Panc1 (cell line): ENCODE results near the gene EP400. TPM values are rescaled to one million over a fixed set of nuclear protein-coding genes. Genes with fewer than 3 reads are reported as not detected.

ENCODE experiments used
- ATAC-seq: fragments of 200-7000 bp; cut with Tn5 transposase; 2 replicates; pipeline ENCODE4 v1.9.1; 2020; ENCODE audit warnings: mild to moderate bottlenecking, moderate library complexity
- BruUV-seq: library from RNA; stranded (reverse); fragments of 400-500 nt; replicated peaks from 2 replicates; lab custom pipeline; 2021; lab: Mats Ljungman, UMichigan
- CTCF ChIA-PET: fragments of 300-600 bp; sonication (Branson Sonifier 250); formaldehyde crosslinking; loops from one replicate; lab custom pipeline; 2022; ENCODE audit warnings: antibody characterized with exemption; lab: Charles Lee
- POLR2A ChIA-PET: fragments of 300-600 bp; sonication (Branson Sonifier 250); formaldehyde crosslinking; loops from one replicate; lab custom pipeline; 2022; ENCODE audit warnings: antibody characterized with exemption; lab: Charles Lee
- DNase-seq: peaks from one replicate; pipeline ENCODE4 v3.0.0-alpha.2; 2010; ENCODE audit warnings: low read depth, low spot score
- H3K27ac ChIP-seq: 2 replicates; pipeline ENCODE4 v1.5.1; 2011; ENCODE audit warnings: mild to moderate bottlenecking, low read length, inconsistent platforms
- H3K27me3 ChIP-seq: fragments of 200-500 bp; sonication (Bioruptor generic); 2 replicates; pipeline ENCODE4 v1.6.0; 2014; ENCODE audit warnings: low read length, inconsistent platforms; ENCODE audit not compliant: control insufficient read depth, insufficient read depth
- H3K36me3 ChIP-seq: fragments of 200-500 bp; sonication (Bioruptor generic); 2 replicates; pipeline ENCODE4 v1.5.1; 2014; ENCODE audit warnings: inconsistent platforms, mild to moderate bottlenecking, low read length, moderate library complexity; ENCODE audit not compliant: control insufficient read depth, insufficient read depth
- H3K4me1 ChIP-seq: 2 replicates; pipeline ENCODE4 v1.5.1; 2011; ENCODE audit warnings: inconsistent platforms, mild to moderate bottlenecking, low read length, moderate library complexity; ENCODE audit not compliant: control insufficient read depth, insufficient read depth
- H3K4me3 ChIP-seq, 2 experiments: 2 replicates each; pipeline ENCODE4 v1.5.1; 2011 to 2012; ENCODE audit warnings: low read depth in 2 of 2, low read length in 2 of 2, mild to moderate bottlenecking in 2 of 2, inconsistent platforms in 1 of 2, moderate library complexity in 1 of 2
- H3K9me3 ChIP-seq: fragments of 200-500 bp; sonication (Bioruptor generic); 2 replicates; pipeline ENCODE4 v1.5.1; 2014; ENCODE audit warnings: low read depth, mild to moderate bottlenecking, inconsistent platforms, low read length, moderate library complexity; ENCODE audit not compliant: control insufficient read depth, insufficient read depth
- POLR2AphosphoS5 ChIP-seq: IDR thresholded peaks from 2 replicates; pipeline ENCODE4 v1.6.1; 2012; ENCODE audit warnings: mild to moderate bottlenecking, low read depth, low read length, moderate library complexity
- in situ Hi-C: cut with HindIII; loops from 2 replicates; pipeline ENCODE4 v1.10.0; 2016; ENCODE audit warnings: low sequenced_read_pairs, low pct_unique_long_range_greater_than_20kb
- intact Hi-C: fragments of 100-400 bp; cut with micrococcal nuclease; formaldehyde crosslinking; loops from one replicate; pipeline ENCODE4 v1.10.0; 2022; ENCODE audit not compliant: unreplicated experiment
- total RNA-seq: library from RNA; stranded (reverse); gene quantifications from one replicate; pipeline ENCODE4 v1.2.1, GENCODE V29; 2021; ENCODE audit not compliant: unreplicated experiment
- TF ChIP-seq, protein P1 (sequence below): fragments of 450-650 bp; IDR thresholded peaks from 2 replicates; pipeline ENCODE4 v1.5.1; 2017; ENCODE audit warnings: mild to moderate bottlenecking
- TF ChIP-seq, protein P2 (sequence below), 2 experiments: IDR thresholded peaks; 2 replicates each; pipeline ENCODE4 v1.6.1; 2011 to 2012; ENCODE audit warnings: low read depth in 2 of 2, control low read depth in 1 of 2, low read length in 1 of 2, mild to moderate bottlenecking in 1 of 2, moderate library complexity in 1 of 2; ENCODE audit not compliant: insufficient read depth in 1 of 2

Gene EP400
- total RNA-seq, 1 experiment from 2014 or later = 59.4 TPM

DNA sequence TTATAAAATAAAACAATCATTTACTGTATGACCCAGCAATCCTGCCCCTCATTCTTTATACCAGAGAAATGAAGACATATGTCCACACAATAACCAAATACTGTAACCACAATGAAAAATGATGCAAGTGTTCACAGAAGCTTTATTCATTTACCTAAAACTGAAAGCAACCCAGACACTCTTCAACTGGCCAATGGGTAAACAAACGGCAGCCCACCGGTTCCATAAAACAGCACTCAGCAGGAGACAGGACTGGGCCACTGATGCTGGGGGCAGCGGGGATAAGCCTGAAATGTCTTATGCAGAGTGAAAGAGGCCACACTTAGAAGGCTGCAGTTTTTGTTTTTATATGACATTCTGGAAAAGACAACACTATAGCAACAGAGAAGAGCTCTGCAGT lies 179.3 kb downstream of the EP400 start:
- Histone ChIP-seq H3K4me1 (no peaks in the 10 kb centered on the region), H3K36me3 (peaks cover 11% of the 10 kb centered on the region), H3K4me3 (no peak overlapping the region), H3K9me3 (no peaks in the 10 kb centered on the region), H3K27ac (no peak overlapping the region), H3K27me3 (no peaks in the 10 kb centered on the region)
- CTCF ChIA-PET = no interaction called here
- no peak for TF ChIP-seq POLR2AphosphoS5
- TF ChIP-seq, protein P1, sequence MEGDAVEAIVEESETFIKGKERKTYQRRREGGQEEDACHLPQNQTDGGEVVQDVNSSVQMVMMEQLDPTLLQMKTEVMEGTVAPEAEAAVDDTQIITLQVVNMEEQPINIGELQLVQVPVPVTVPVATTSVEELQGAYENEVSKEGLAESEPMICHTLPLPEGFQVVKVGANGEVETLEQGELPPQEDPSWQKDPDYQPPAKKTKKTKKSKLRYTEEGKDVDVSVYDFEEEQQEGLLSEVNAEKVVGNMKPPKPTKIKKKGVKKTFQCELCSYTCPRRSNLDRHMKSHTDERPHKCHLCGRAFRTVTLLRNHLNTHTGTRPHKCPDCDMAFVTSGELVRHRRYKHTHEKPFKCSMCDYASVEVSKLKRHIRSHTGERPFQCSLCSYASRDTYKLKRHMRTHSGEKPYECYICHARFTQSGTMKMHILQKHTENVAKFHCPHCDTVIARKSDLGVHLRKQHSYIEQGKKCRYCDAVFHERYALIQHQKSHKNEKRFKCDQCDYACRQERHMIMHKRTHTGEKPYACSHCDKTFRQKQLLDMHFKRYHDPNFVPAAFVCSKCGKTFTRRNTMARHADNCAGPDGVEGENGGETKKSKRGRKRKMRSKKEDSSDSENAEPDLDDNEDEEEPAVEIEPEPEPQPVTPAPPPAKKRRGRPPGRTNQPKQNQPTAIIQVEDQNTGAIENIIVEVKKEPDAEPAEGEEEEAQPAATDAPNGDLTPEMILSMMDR = no peak
- TF ChIP-seq, protein P2, sequence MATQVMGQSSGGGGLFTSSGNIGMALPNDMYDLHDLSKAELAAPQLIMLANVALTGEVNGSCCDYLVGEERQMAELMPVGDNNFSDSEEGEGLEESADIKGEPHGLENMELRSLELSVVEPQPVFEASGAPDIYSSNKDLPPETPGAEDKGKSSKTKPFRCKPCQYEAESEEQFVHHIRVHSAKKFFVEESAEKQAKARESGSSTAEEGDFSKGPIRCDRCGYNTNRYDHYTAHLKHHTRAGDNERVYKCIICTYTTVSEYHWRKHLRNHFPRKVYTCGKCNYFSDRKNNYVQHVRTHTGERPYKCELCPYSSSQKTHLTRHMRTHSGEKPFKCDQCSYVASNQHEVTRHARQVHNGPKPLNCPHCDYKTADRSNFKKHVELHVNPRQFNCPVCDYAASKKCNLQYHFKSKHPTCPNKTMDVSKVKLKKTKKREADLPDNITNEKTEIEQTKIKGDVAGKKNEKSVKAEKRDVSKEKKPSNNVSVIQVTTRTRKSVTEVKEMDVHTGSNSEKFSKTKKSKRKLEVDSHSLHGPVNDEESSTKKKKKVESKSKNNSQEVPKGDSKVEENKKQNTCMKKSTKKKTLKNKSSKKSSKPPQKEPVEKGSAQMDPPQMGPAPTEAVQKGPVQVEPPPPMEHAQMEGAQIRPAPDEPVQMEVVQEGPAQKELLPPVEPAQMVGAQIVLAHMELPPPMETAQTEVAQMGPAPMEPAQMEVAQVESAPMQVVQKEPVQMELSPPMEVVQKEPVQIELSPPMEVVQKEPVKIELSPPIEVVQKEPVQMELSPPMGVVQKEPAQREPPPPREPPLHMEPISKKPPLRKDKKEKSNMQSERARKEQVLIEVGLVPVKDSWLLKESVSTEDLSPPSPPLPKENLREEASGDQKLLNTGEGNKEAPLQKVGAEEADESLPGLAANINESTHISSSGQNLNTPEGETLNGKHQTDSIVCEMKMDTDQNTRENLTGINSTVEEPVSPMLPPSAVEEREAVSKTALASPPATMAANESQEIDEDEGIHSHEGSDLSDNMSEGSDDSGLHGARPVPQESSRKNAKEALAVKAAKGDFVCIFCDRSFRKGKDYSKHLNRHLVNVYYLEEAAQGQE (IDR thresholded peaks at IDR 0.05; ENCODE audit: insufficient read depth in 1 of 2, low read depth in 2 of 2, low read length in 1 of 2) = no peak
- intact Hi-C loops (no loop called here), in situ Hi-C loops (no loop called here)
- ATAC-seq = no peak
- POLR2A ChIA-PET = no interaction called here
- BruUV-seq = no TSS peak
- no peak for DNase-seq

DNA sequence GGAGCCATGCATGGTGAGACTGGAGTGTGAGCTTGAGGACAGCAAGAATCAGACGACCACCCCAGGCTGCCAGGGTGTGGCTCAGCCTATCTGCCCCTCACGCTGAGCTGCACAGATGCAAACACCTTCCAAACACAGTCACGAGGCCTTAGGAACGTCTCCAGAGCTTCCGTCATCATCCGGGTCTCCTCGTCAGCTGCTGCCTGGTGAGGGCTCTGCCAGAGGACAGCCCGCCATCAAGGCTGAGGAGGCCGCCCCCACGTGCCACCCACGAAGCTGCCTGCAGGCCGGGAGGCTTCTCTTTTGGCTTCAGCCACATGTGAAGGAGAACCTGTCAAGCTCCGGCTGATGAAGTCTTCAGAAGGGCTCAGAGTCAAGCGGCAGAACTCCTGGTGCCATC lies 180.9 kb downstream of the EP400 start:
- no peak for TF ChIP-seq POLR2AphosphoS5
- TF ChIP-seq, protein P2 (IDR thresholded peaks at IDR 0.05; ENCODE audit: insufficient read depth in 1 of 2, low read depth in 2 of 2, low read length in 1 of 2) = no peak
- H3K27ac ChIP-seq = no peak overlapping the region
- no peak overlapping the region for H3K4me3 ChIP-seq
- peaks cover 11% of the 10 kb centered on the region for H3K36me3 ChIP-seq
- intact Hi-C loops = no loop called here
- no peaks in the 10 kb centered on the region for H3K27me3 ChIP-seq
- no peak for DNase-seq
- H3K9me3 ChIP-seq = no peaks in the 10 kb centered on the region
- no peak for ATAC-seq
- in situ Hi-C loops = no loop called here
- no peaks in the 10 kb centered on the region for H3K4me1 ChIP-seq
- no TSS peak for BruUV-seq
- ChIA-PET CTCF (no interaction called here), POLR2A (no interaction called here)

Other genes starting within 250 kb of the EP400 start
- gene SFSWAP, start 238.9 kb upstream of the EP400 start, total RNA-seq = 41.6 TPM
- gene MMP17, start 121.5 kb upstream of the EP400 start, total RNA-seq = 30.0 TPM
- gene ULK1, start 55.3 kb upstream of the EP400 start, total RNA-seq = 72.1 TPM
- 108 TPM for gene PUS1, start 20.7 kb upstream of the EP400 start, total RNA-seq
- gene DDX51, start 194.4 kb downstream of the EP400 start, total RNA-seq = 29.3 TPM
- 29.8 TPM for gene NOC4L, start 194.5 kb downstream of the EP400 start, total RNA-seq